Measurements from ENCODE around the gene SLC16A9. TPM values are rescaled to one million over a fixed set of nuclear protein-coding genes. Genes with fewer than 3 reads are reported as not detected.

Gene SLC16A9
- total RNA-seq, 1 donor from 2014 or later, result 3.1 TPM

GRCh38 chr10:59720377-59720776 is 10.7 kb upstream of the SLC16A9 start:
- peaks cover 7 to 16% (median 11%) of the 10 kb centered on the region in 3 donors for H3K4me1 ChIP-seq (ENCODE audit: control insufficient read depth in 3 of 3, insufficient read depth in 3 of 3, low read length in 3 of 3)
- H3K4me3 ChIP-seq (ENCODE audit: low read length in 3 of 3), result no peak overlapping the region
- H3K27me3 ChIP-seq (ENCODE audit: control insufficient read depth in 3 of 3, insufficient read depth in 3 of 3, low read length in 3 of 3), result no peaks in the 10 kb centered on the region
- H3K9ac ChIP-seq (ENCODE audit: low read depth in 1 of 3, low read length in 3 of 3), result no peak overlapping the region
- no peak overlapping the region for H3K27ac ChIP-seq (ENCODE audit: low read depth, low read length)
- H3K9me3 ChIP-seq (ENCODE audit: control insufficient read depth in 3 of 3, low read length in 3 of 3), result no peaks in the 10 kb centered on the region
- no peaks in the 10 kb centered on the region for H3K36me3 ChIP-seq (ENCODE audit: control insufficient read depth in 3 of 3, insufficient read depth in 3 of 3, low read length in 3 of 3)

- peaks cover under 1 to 11% (median 7%) of the 10 kb centered on the region in 3 donors for H3K4me1 ChIP-seq (ENCODE audit: control insufficient read depth in 3 of 3, insufficient read depth in 3 of 3, low read length in 3 of 3)
- no peak overlapping the region for H3K4me3 ChIP-seq (ENCODE audit: low read length in 3 of 3)
Observed at GRCh38 chr10:59719374-59719773, 9.7 kb upstream of the SLC16A9 start.

GRCh38 chr10:59718257-59718656 is 8.6 kb upstream of the SLC16A9 start:
- no peaks in the 10 kb centered on the region for H3K9me3 ChIP-seq (ENCODE audit: control insufficient read depth in 3 of 3, low read length in 3 of 3)
- H3K9ac ChIP-seq (ENCODE audit: low read depth in 1 of 3, low read length in 3 of 3), result no peak overlapping the region
- H3K4me3 ChIP-seq (ENCODE audit: low read length in 3 of 3), result no peak overlapping the region
- no peaks in the 10 kb centered on the region for H3K27me3 ChIP-seq (ENCODE audit: control insufficient read depth in 3 of 3, insufficient read depth in 3 of 3, low read length in 3 of 3)
- H3K36me3 ChIP-seq (ENCODE audit: control insufficient read depth in 3 of 3, insufficient read depth in 3 of 3, low read length in 3 of 3), result no peaks in the 10 kb centered on the region
- H3K4me1 ChIP-seq (ENCODE audit: control insufficient read depth in 3 of 3, insufficient read depth in 3 of 3, low read length in 3 of 3), result peaks cover 0 to 7% (median 3%) of the 10 kb centered on the region in 3 donors
- H3K27ac ChIP-seq (ENCODE audit: low read depth, low read length), result no peak overlapping the region

More at GRCh38 chr10:59719374-59719773, 9.7 kb upstream of the SLC16A9 start:
- no peaks in the 10 kb centered on the region for H3K36me3 ChIP-seq (ENCODE audit: control insufficient read depth in 3 of 3, insufficient read depth in 3 of 3, low read length in 3 of 3)
- H3K27me3 ChIP-seq (ENCODE audit: control insufficient read depth in 3 of 3, insufficient read depth in 3 of 3, low read length in 3 of 3), result no peaks in the 10 kb centered on the region
- H3K9ac ChIP-seq (ENCODE audit: low read depth in 1 of 3, low read length in 3 of 3), result no peak overlapping the region
- H3K9me3 ChIP-seq (ENCODE audit: control insufficient read depth in 3 of 3, low read length in 3 of 3), result no peaks in the 10 kb centered on the region
- H3K27ac ChIP-seq (ENCODE audit: low read depth, low read length), result no peak overlapping the region

GRCh38 chr10:59713196-59713821 is 3.7 kb upstream of the SLC16A9 start:
- no peak overlapping the region for H3K4me3 ChIP-seq (ENCODE audit: low read length in 3 of 3)
- peaks cover 10 to 17% (median 10%) of the 10 kb centered on the region in 3 donors for H3K4me1 ChIP-seq (ENCODE audit: control insufficient read depth in 3 of 3, insufficient read depth in 3 of 3, low read length in 3 of 3)
- no peak overlapping the region for H3K27ac ChIP-seq (ENCODE audit: low read depth, low read length)
- H3K27me3 ChIP-seq (ENCODE audit: control insufficient read depth in 3 of 3, insufficient read depth in 3 of 3, low read length in 3 of 3), result peaks cover 0 to 5% (median 3%) of the 10 kb centered on the region in 3 donors
- no peaks in the 10 kb centered on the region for H3K36me3 ChIP-seq (ENCODE audit: control insufficient read depth in 3 of 3, insufficient read depth in 3 of 3, low read length in 3 of 3)
- H3K9ac ChIP-seq (ENCODE audit: low read depth in 1 of 3, low read length in 3 of 3), result no peak overlapping the region
- H3K9me3 ChIP-seq (ENCODE audit: control insufficient read depth in 3 of 3, low read length in 3 of 3), result no peaks in the 10 kb centered on the region

GRCh38 chr10:59711871-59712494 is 2.3 kb upstream of the SLC16A9 start:
- no peak overlapping the region for H3K27ac ChIP-seq (ENCODE audit: low read depth, low read length)
- H3K36me3 ChIP-seq (ENCODE audit: control insufficient read depth in 3 of 3, insufficient read depth in 3 of 3, low read length in 3 of 3), result no peaks in the 10 kb centered on the region
- no peak overlapping the region for H3K4me3 ChIP-seq (ENCODE audit: low read length in 3 of 3)
- H3K4me1 ChIP-seq (ENCODE audit: control insufficient read depth in 3 of 3, insufficient read depth in 3 of 3, low read length in 3 of 3), result peaks cover 10 to 17% (median 12%) of the 10 kb centered on the region in 3 donors
- peaks cover 0 to 5% (median 3%) of the 10 kb centered on the region in 3 donors for H3K27me3 ChIP-seq (ENCODE audit: control insufficient read depth in 3 of 3, insufficient read depth in 3 of 3, low read length in 3 of 3)
- no peak overlapping the region for H3K9ac ChIP-seq (ENCODE audit: low read depth in 1 of 3, low read length in 3 of 3)
- H3K9me3 ChIP-seq (ENCODE audit: control insufficient read depth in 3 of 3, low read length in 3 of 3), result no peaks in the 10 kb centered on the region

GRCh38 chr10:59708816-59709394 is 745 bp downstream of the SLC16A9 start:
- Histone ChIP-seq H3K4me1 (ENCODE audit: control insufficient read depth in 3 of 3, insufficient read depth in 3 of 3, low read length in 3 of 3) (peaks cover 10 to 12% (median 10%) of the 10 kb centered on the region in 3 donors), H3K27me3 (ENCODE audit: control insufficient read depth in 3 of 3, insufficient read depth in 3 of 3, low read length in 3 of 3) (peaks cover 0 to 5% (median 3%) of the 10 kb centered on the region in 3 donors), H3K27ac (ENCODE audit: low read depth, low read length) (no peak overlapping the region), H3K9ac (ENCODE audit: low read depth in 1 of 3, low read length in 3 of 3) (peak overlapping the region; percentile 70 to 82 (median 76)), H3K4me3 (ENCODE audit: low read length in 3 of 3) (peak overlapping the region; percentile 70 to 76 (median 72)), H3K9me3 (ENCODE audit: control insufficient read depth in 3 of 3, low read length in 3 of 3) (no peaks in the 10 kb centered on the region), H3K36me3 (ENCODE audit: control insufficient read depth in 3 of 3, insufficient read depth in 3 of 3, low read length in 3 of 3) (no peaks in the 10 kb centered on the region)

- no peak overlapping the region for H3K9ac ChIP-seq (ENCODE audit: low read depth in 1 of 3, low read length in 3 of 3)
- no peaks in the 10 kb centered on the region for H3K9me3 ChIP-seq (ENCODE audit: control insufficient read depth in 3 of 3, low read length in 3 of 3)
- H3K4me1 ChIP-seq (ENCODE audit: control insufficient read depth in 3 of 3, insufficient read depth in 3 of 3, low read length in 3 of 3), result peaks cover 9 to 10% (median 10%) of the 10 kb centered on the region in 3 donors
- no peak overlapping the region for H3K4me3 ChIP-seq (ENCODE audit: low read length in 3 of 3)
- no peak overlapping the region for H3K27ac ChIP-seq (ENCODE audit: low read depth, low read length)
- peaks cover 0 to 5% (median 3%) of the 10 kb centered on the region in 3 donors for H3K27me3 ChIP-seq (ENCODE audit: control insufficient read depth in 3 of 3, insufficient read depth in 3 of 3, low read length in 3 of 3)
- H3K36me3 ChIP-seq (ENCODE audit: control insufficient read depth in 3 of 3, insufficient read depth in 3 of 3, low read length in 3 of 3), result no peaks in the 10 kb centered on the region
Observed at GRCh38 chr10:59706851-59707797, 2.5 kb downstream of the SLC16A9 start.

GRCh38 chr10:59705931-59706330 is 3.7 kb downstream of the SLC16A9 start:
- Histone ChIP-seq H3K9ac (ENCODE audit: low read depth in 1 of 3, low read length in 3 of 3) (no peak overlapping the region), H3K4me3 (ENCODE audit: low read length in 3 of 3) (no peak overlapping the region), H3K36me3 (ENCODE audit: control insufficient read depth in 3 of 3, insufficient read depth in 3 of 3, low read length in 3 of 3) (no peaks in the 10 kb centered on the region), H3K4me1 (ENCODE audit: control insufficient read depth in 3 of 3, insufficient read depth in 3 of 3, low read length in 3 of 3) (peaks cover 9 to 10% (median 10%) of the 10 kb centered on the region in 3 donors), H3K9me3 (ENCODE audit: control insufficient read depth in 3 of 3, low read length in 3 of 3) (no peaks in the 10 kb centered on the region), H3K27me3 (ENCODE audit: control insufficient read depth in 3 of 3, insufficient read depth in 3 of 3, low read length in 3 of 3) (peaks cover 0 to 5% (median 3%) of the 10 kb centered on the region in 3 donors), H3K27ac (ENCODE audit: low read depth, low read length) (no peak overlapping the region)

- Histone ChIP-seq H3K9ac (ENCODE audit: low read depth in 1 of 3, low read length in 3 of 3) (no peak overlapping the region), H3K27me3 (ENCODE audit: control insufficient read depth in 3 of 3, insufficient read depth in 3 of 3, low read length in 3 of 3) (peaks cover 0 to 3% (median 0%) of the 10 kb centered on the region in 3 donors), H3K4me3 (ENCODE audit: low read length in 3 of 3) (no peak overlapping the region), H3K9me3 (ENCODE audit: control insufficient read depth in 3 of 3, low read length in 3 of 3) (no peaks in the 10 kb centered on the region), H3K36me3 (ENCODE audit: control insufficient read depth in 3 of 3, insufficient read depth in 3 of 3, low read length in 3 of 3) (no peaks in the 10 kb centered on the region), H3K4me1 (ENCODE audit: control insufficient read depth in 3 of 3, insufficient read depth in 3 of 3, low read length in 3 of 3) (peaks cover 5 to 9% (median 7%) of the 10 kb centered on the region in 3 donors), H3K27ac (ENCODE audit: low read depth, low read length) (no peak overlapping the region)
Observed at GRCh38 chr10:59704630-59705029, 5.0 kb downstream of the SLC16A9 start.

All from skeletal muscle tissue (tissue), 4 donors.